GM23248 (cell line): Measurements from ENCODE around the gene PPP1R3G.

Experiments
- EZH2 ChIP-seq: fragments of 200-600 bp; sonication (generic); IDR thresholded peaks from 2 replicates; pipeline ENCODE4 v1.6.1; 2018; ENCODE audit warnings: antibody characterized with exemption, mild to moderate bottlenecking; ENCODE audit not compliant: insufficient read depth, poor library complexity, severe bottlenecking
- EZH2phosphoT487 ChIP-seq: fragments of 200-600 bp; sonication (generic); IDR thresholded peaks from 2 replicates; pipeline ENCODE4 v1.6.1; 2018; ENCODE audit warnings: antibody characterized with exemption, moderate library complexity, mild to moderate bottlenecking, low read depth; ENCODE audit not compliant: insufficient read depth

DNA sequence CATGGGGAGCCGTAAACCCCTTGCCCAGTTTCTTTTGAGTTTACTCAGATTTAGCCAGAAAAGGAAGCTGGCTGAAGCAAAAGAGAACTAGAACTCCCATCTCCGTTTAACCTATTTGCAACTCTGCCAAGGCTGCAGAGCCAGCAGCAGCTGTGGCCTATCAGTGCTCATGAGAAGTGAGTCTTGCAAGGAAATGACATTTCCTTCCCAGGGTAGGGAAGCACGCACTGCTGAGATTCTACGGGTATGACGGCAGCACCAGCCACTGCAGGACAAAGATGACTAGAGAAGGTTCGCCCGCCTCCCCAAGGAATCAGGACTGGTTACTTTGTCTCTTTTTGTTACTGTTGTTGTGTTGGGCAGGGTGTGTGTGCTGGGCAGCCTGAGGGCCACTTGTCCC is 47.6 kb downstream of the PPP1R3G start:
- TF ChIP-seq EZH2phosphoT487: no peak
- TF ChIP-seq EZH2: no peak
